HCT116 (cell line): ENCODE data around the gene SLFNL1. TPM values are rescaled to one million over a fixed set of nuclear protein-coding genes. Genes with fewer than 3 reads are reported as not detected.

ENCODE experiments used
- ATAC-seq: fragments of 200-7000 bp; cut with Tn5 transposase; 2 replicates; pipeline ENCODE4 v1.9.1; 2020; ENCODE audit warnings: mild to moderate bottlenecking, moderate library complexity
- BruUV-seq: library from RNA; stranded (reverse); fragments of 400-500 nt; replicated peaks from 2 replicates; lab custom pipeline; 2021; lab: Mats Ljungman, UMichigan
- CTCF ChIA-PET: fragments of 300-600 bp; sonication (Branson Sonifier 250); formaldehyde crosslinking; loops from one replicate; lab custom pipeline; 2021; ENCODE audit warnings: antibody characterized with exemption; lab: Charles Lee
- POLR2A ChIA-PET: fragments of 300-600, 350-600 bp; sonication (Branson Sonifier 250); formaldehyde crosslinking; loops from one replicate; lab custom pipeline; 2021; ENCODE audit warnings: antibody characterized with exemption; lab: Charles Lee
- RAD21 ChIA-PET, 2 experiments: fragments of 300-600 bp; sonication (Branson Sonifier 250); formaldehyde crosslinking; loops; one replicate each; lab custom pipeline; 2023; ENCODE audit warnings: low total read pairs in 2 of 2; ENCODE audit not compliant: uncharacterized antibody in 2 of 2, unreplicated experiment in 2 of 2, low non-redundant PET in 1 of 2; lab: Charles Lee
- DNase-seq: peaks from one replicate; pipeline ENCODE4 v3.0.0-alpha.2; 2010; ENCODE audit warnings: low read depth, low spot score
- H2AFZ ChIP-seq: fragments of 200-600 bp; shearing (Covaris generic), sonication (generic); 2 replicates; pipeline ENCODE4 v1.6.1; 2017; ENCODE audit warnings: low read depth, mixed run types, mixed read lengths, antibody characterized with exemption, low read length; ENCODE audit not compliant: poor library complexity, severe bottlenecking
- H3K27ac ChIP-seq: 2 replicates; pipeline ENCODE4 v1.5.1; 2012; ENCODE audit warnings: low read depth, low read length
- H3K27me3 ChIP-seq: fragments of 200-600 bp; sonication (generic); 2 replicates; pipeline ENCODE4 v1.6.1; 2016; ENCODE audit warnings: mixed run types, low read length, mixed read lengths; ENCODE audit not compliant: insufficient read depth
- H3K36me3 ChIP-seq, 2 experiments: fragments of 200-500 bp in 1 of 2; fragments of 200-600 bp in 1 of 2; sonication (Bioruptor generic) in 1 of 2; sonication (generic) in 1 of 2; 2 replicates each; pipeline versions ENCODE4 v1.5.1 to v1.6.1; 2014 to 2016; ENCODE audit warnings: low read length in 2 of 2, inconsistent platforms in 1 of 2, mixed read lengths in 1 of 2, mixed run types in 1 of 2; ENCODE audit not compliant: insufficient read depth in 2 of 2, control insufficient read depth in 1 of 2
- H3K4me1 ChIP-seq, 2 experiments: fragments of 200-600 bp in 1 of 2; sonication (generic) in 1 of 2; 2 replicates each; pipeline versions ENCODE4 v1.5.1 to v1.6.1; 2012 to 2017; ENCODE audit warnings: low read length in 2 of 2, inconsistent platforms in 1 of 2, mild to moderate bottlenecking in 1 of 2, mixed read lengths in 1 of 2, mixed run types in 1 of 2, moderate library complexity in 1 of 2; ENCODE audit not compliant: insufficient read depth in 2 of 2, control insufficient read depth in 1 of 2
- H3K4me2 ChIP-seq: fragments of 200-600 bp; sonication (generic); 2 replicates; pipeline ENCODE4 v1.6.1; 2017; ENCODE audit warnings: mixed run types, low read length, mixed read lengths
- H3K4me3 ChIP-seq, 2 experiments: fragments of 200-600 bp in 1 of 2; sonication (generic) in 1 of 2; replicated peaks in 1 of 2; 2 replicates each; pipeline ENCODE4 v1.5.1; 2011 to 2016; ENCODE audit warnings: low read length in 2 of 2, control low read depth in 1 of 2, low read depth in 1 of 2, mild to moderate bottlenecking in 1 of 2, mixed read lengths in 1 of 2, mixed run types in 1 of 2
- H3K79me2 ChIP-seq: fragments of 200-600 bp; sonication (generic); 2 replicates; pipeline ENCODE4 v1.6.1; 2017; ENCODE audit warnings: mild to moderate bottlenecking, mixed run types, low read length, moderate library complexity, mixed read lengths; ENCODE audit not compliant: insufficient read depth
- H3K9ac ChIP-seq: fragments of 200-600 bp; sonication (generic); 2 replicates; pipeline ENCODE4 v1.6.1; 2016; ENCODE audit warnings: low read length, mixed read lengths
- H3K9me2 ChIP-seq: fragments of 200-600 bp; sonication (generic), shearing (Covaris generic); 2 replicates; pipeline ENCODE4 v1.6.1; 2017; ENCODE audit warnings: mixed run types, mild to moderate bottlenecking, moderate library complexity; ENCODE audit not compliant: insufficient read depth
- H3K9me3 ChIP-seq, 2 experiments: fragments of 200-500 bp in 1 of 2; fragments of 200-600 bp in 1 of 2; sonication (Bioruptor generic) in 1 of 2; sonication (generic) in 1 of 2; 2 replicates each; pipeline ENCODE4 v1.6.1; 2014 to 2017; ENCODE audit warnings: low read length in 2 of 2, mixed read lengths in 2 of 2, inconsistent platforms in 1 of 2, low read depth in 1 of 2, mild to moderate bottlenecking in 1 of 2, mixed run types in 1 of 2, moderate library complexity in 1 of 2; ENCODE audit not compliant: control insufficient read depth in 1 of 2, insufficient read depth in 1 of 2
- H4K20me1 ChIP-seq: fragments of 200-600 bp; sonication (generic), shearing (Covaris generic); 2 replicates; pipeline ENCODE4 v1.6.1; 2017; ENCODE audit warnings: mixed run types, mild to moderate bottlenecking, moderate library complexity; ENCODE audit not compliant: insufficient read depth
- ATF3 ChIP-seq: IDR thresholded peaks from 2 replicates; pipeline ENCODE4 v1.6.1; 2012
- CTCF ChIP-seq, 3 experiments: fragments of 200-600 bp in 1 of 3; sonication (generic) in 1 of 3; IDR thresholded peaks in 2 of 3; conservative IDR thresholded peaks in 1 of 3; 2 replicates each; pipeline ENCODE4 v1.5.1; 2012 to 2017; ENCODE audit warnings: low read depth in 2 of 3, low read length in 2 of 3, antibody characterized with exemption in 1 of 3, borderline replicate concordance in 1 of 3, control low read depth in 1 of 3, mild to moderate bottlenecking in 1 of 3, mixed read lengths in 1 of 3, mixed run types in 1 of 3, moderate library complexity in 1 of 3; ENCODE audit not compliant: insufficient read depth in 1 of 3
- EGR1 ChIP-seq: IDR thresholded peaks from 2 replicates; pipeline ENCODE4 v1.6.1; 2012; ENCODE audit warnings: low read depth
- ELF1 ChIP-seq: IDR thresholded peaks from 2 replicates; pipeline ENCODE4 v1.6.1; 2012; ENCODE audit warnings: low read depth, borderline replicate concordance
- EZH2 ChIP-seq: fragments of 200-600 bp; sonication (generic); IDR thresholded peaks from 2 replicates; pipeline ENCODE4 v1.6.1; 2017; ENCODE audit warnings: antibody characterized with exemption, mixed run types
- EZH2phosphoT487 ChIP-seq: fragments of 200-600 bp; IDR thresholded peaks from 2 replicates; pipeline ENCODE4 v1.6.1; 2018; ENCODE audit warnings: antibody characterized with exemption, borderline replicate concordance
- FOSL1 ChIP-seq: IDR thresholded peaks from 2 replicates; pipeline ENCODE4 v1.6.1; 2012; ENCODE audit warnings: low read depth
- JUND ChIP-seq: IDR thresholded peaks from 2 replicates; pipeline ENCODE4 v1.6.1; 2012
- MAX ChIP-seq: IDR thresholded peaks from 2 replicates; pipeline ENCODE4 v1.6.1; 2012
- POLR2A ChIP-seq: IDR thresholded peaks from 2 replicates; pipeline ENCODE4 v1.7.0; 2011; ENCODE audit warnings: borderline replicate concordance; ENCODE audit not compliant: insufficient read depth, insufficient read length; ENCODE audit errors: extremely low read depth
- RAD21 ChIP-seq: IDR thresholded peaks from 2 replicates; pipeline ENCODE4 v1.6.1; 2012; ENCODE audit warnings: low read depth, mild to moderate bottlenecking
- REST ChIP-seq: IDR thresholded peaks from 2 replicates; pipeline ENCODE4 v1.6.1; 2012; ENCODE audit warnings: low read depth
- SIN3A ChIP-seq: IDR thresholded peaks from 2 replicates; pipeline ENCODE4 v1.6.1; 2012; ENCODE audit warnings: low read depth
- SP1 ChIP-seq: IDR thresholded peaks from 2 replicates; pipeline ENCODE4 v1.6.1; 2012; ENCODE audit warnings: low read depth
- SRF ChIP-seq: IDR thresholded peaks from 2 replicates; pipeline ENCODE4 v1.6.1; 2012; ENCODE audit warnings: low read depth
- TCF7L2 ChIP-seq: IDR thresholded peaks from 2 replicates; pipeline ENCODE4 v1.7.0; 2011; ENCODE audit warnings: borderline replicate concordance, inconsistent platforms; ENCODE audit not compliant: insufficient read depth, insufficient read length; ENCODE audit errors: extremely low read depth
- YY1 ChIP-seq: IDR thresholded peaks from 2 replicates; pipeline ENCODE4 v1.6.1; 2011; ENCODE audit warnings: low read length, low read depth, moderate library complexity, mild to moderate bottlenecking; ENCODE audit not compliant: insufficient replicate concordance; ENCODE audit errors: extremely low read depth
- ZBTB33 ChIP-seq: IDR thresholded peaks from 2 replicates; pipeline ENCODE4 v1.6.1; 2011; ENCODE audit warnings: mild to moderate bottlenecking, low read length, moderate library complexity; ENCODE audit not compliant: insufficient replicate concordance; ENCODE audit errors: extremely low read depth
- ZFX ChIP-seq: fragments of 450-650 bp; IDR thresholded peaks from 2 replicates; pipeline ENCODE4 v1.6.1; 2017
- ZNF274 ChIP-seq: fragments of 200-500 bp; sonication (Bioruptor generic); IDR thresholded peaks from 2 replicates; pipeline ENCODE4 v1.6.1; 2014; ENCODE audit warnings: mild to moderate bottlenecking, low read depth, low read length, inconsistent platforms
- intact Hi-C: fragments of 100-400 bp; cut with micrococcal nuclease; formaldehyde crosslinking; loops from 2 replicates; pipeline ENCODE4 v1.10.0; 2022
- total RNA-seq: library from RNA; stranded (reverse); gene quantifications from one replicate; pipeline ENCODE4 v1.2.1, GENCODE V29; 2021; ENCODE audit not compliant: unreplicated experiment

The SLFNL1 gene
- total RNA-seq, 1 experiment from 2014 or later, result 0.20 TPM

GRCh38 chr1:41045740-41046139, 24.2 kb upstream of the SLFNL1 start:
- intact Hi-C loops, result no loop called here
- no peak overlapping the region for H3K27ac ChIP-seq
- RAD21 ChIA-PET, result no interaction called here

More at GRCh38 chr1:41045740-41046139, 24.2 kb upstream of the SLFNL1 start:
- no peaks in the 10 kb centered on the region for H3K9me3 ChIP-seq
- H3K79me2 ChIP-seq, result no peaks in the 10 kb centered on the region
- no peak overlapping the region for H3K4me3 ChIP-seq
- ATAC-seq (no peak), DNase-seq (no peak)
- no TSS peak for BruUV-seq
- no peaks in the 10 kb centered on the region for H4K20me1 ChIP-seq
- H3K4me2 ChIP-seq, result no peak overlapping the region
- H3K9me2 ChIP-seq, result no peaks in the 10 kb centered on the region
- no peak for TF ChIP-seq TCF7L2
- TF ChIP-seq SRF, result no peak
- no peak for TF ChIP-seq ZBTB33
- no peak for TF ChIP-seq ZFX
- TF ChIP-seq YY1, result no peak
- no peak for TF ChIP-seq ZNF274
- no peak for TF ChIP-seq ATF3
- TF ChIP-seq JUND, result no peak
- TF ChIP-seq RAD21, result no peak
- TF ChIP-seq SIN3A, result no peak
- no peak for TF ChIP-seq SP1
- TF ChIP-seq EZH2phosphoT487, result no peak
- no peak for TF ChIP-seq POLR2A
- TF ChIP-seq FOSL1, result no peak
- no peak for TF ChIP-seq MAX
- TF ChIP-seq ELF1, result no peak
- no peak for TF ChIP-seq CTCF (IDR thresholded peaks at IDR 0.05 in 2 of 3, conservative IDR thresholded peaks at IDR 0.05 in 1 of 3; ENCODE audit: borderline replicate concordance in 1 of 3, insufficient read depth in 1 of 3, low read depth in 2 of 3, low read length in 2 of 3)
- no peak for TF ChIP-seq EGR1
- TF ChIP-seq EZH2, result no peak
- no peak for TF ChIP-seq REST
- H3K4me1 ChIP-seq, result no peaks in the 10 kb centered on the region
- ChIA-PET CTCF (no interaction called here), POLR2A (no interaction called here)
- no peak overlapping the region for H2AFZ ChIP-seq
- H3K9ac ChIP-seq, result no peak overlapping the region
- H3K36me3 ChIP-seq, result peaks cover 0 to 7% of the 10 kb centered on the region in 2 experiments; a peak in 1 of 4 replicates
- H3K27me3 ChIP-seq, result no peaks in the 10 kb centered on the region
